SK-N-SH (cell line): ENCODE results near the gene AFAP1L2. TPM values are rescaled to one million over a fixed set of nuclear protein-coding genes. Genes with fewer than 3 reads are reported as not detected.

ENCODE experiments used
- CTCF ChIA-PET: fragments of 300-600, 350-600 bp; formaldehyde crosslinking; extraction: SDS; loops from one replicate; lab custom pipeline; 2021; lab: Yijun Ruan, JAX
- POLR2A ChIA-PET: fragments of 350-600 bp; sonication (Branson Sonifier 250); formaldehyde crosslinking; extraction: SDS; loops from one replicate; lab custom pipeline; 2020; ENCODE audit warnings: antibody characterized with exemption, inconsistent platforms; lab: Yijun Ruan, JAX
- DNase-seq: peaks from one replicate; pipeline ENCODE4 v3.0.0; 2012
- H2AFZ ChIP-seq: fragments of 200-600 bp; sonication (generic); 2 replicates; pipeline ENCODE4 v1.8.1; 2016; ENCODE audit warnings: antibody characterized with exemption, mild to moderate bottlenecking, low read depth
- H3F3A ChIP-seq: fragments of 200-600 bp; sonication (generic); replicated peaks from 2 replicates; pipeline ENCODE3; 2016; ENCODE audit warnings: antibody characterized with exemption, mild to moderate bottlenecking; ENCODE audit not compliant: insufficient read depth
- H3K27ac ChIP-seq, 2 experiments: fragments of 200-500 bp in 1 of 2; fragments of 200-600 bp in 1 of 2; sonication (Bioruptor generic) in 1 of 2; sonication (generic), shearing (Covaris generic) in 1 of 2; 2 replicates each; pipeline versions ENCODE4 v1.5.1 to v1.6.1; 2014 to 2016; ENCODE audit warnings: low read depth in 2 of 2, inconsistent platforms in 1 of 2, low read length in 1 of 2, mild to moderate bottlenecking in 1 of 2, mixed read lengths in 1 of 2
- H3K27me3 ChIP-seq: fragments of 200-600 bp; sonication (generic), shearing (Covaris generic); 2 replicates; pipeline ENCODE4 v1.6.1; 2016; ENCODE audit warnings: mixed run types; ENCODE audit not compliant: insufficient read depth
- H3K36me3 ChIP-seq, 2 experiments: fragments of 200-500 bp in 1 of 2; fragments of 200-600 bp in 1 of 2; sonication (Bioruptor generic) in 1 of 2; sonication (generic) in 1 of 2; replicated peaks in 1 of 2; 2 replicates each; pipeline versions ENCODE3 to v1.5.1; 2014 to 2016; ENCODE audit warnings: low read length in 1 of 2, mild to moderate bottlenecking in 1 of 2; ENCODE audit not compliant: insufficient read depth in 2 of 2, control insufficient read depth in 1 of 2
- H3K4me1 ChIP-seq, 2 experiments: fragments of 200-500 bp in 1 of 2; fragments of 200-600 bp in 1 of 2; sonication (Bioruptor generic) in 1 of 2; sonication (generic), shearing (Covaris generic) in 1 of 2; 2 replicates each; pipeline versions ENCODE4 v1.5.1 to v1.6.1; 2014 to 2016; ENCODE audit warnings: low read depth in 1 of 2, low read length in 1 of 2, mixed run types in 1 of 2; ENCODE audit not compliant: insufficient read depth in 2 of 2, control insufficient read depth in 1 of 2
- H3K4me2 ChIP-seq: fragments of 200-600 bp; sonication (generic), shearing (Covaris generic); 2 replicates; pipeline ENCODE4 v1.6.1; 2017; ENCODE audit warnings: mixed run types
- H3K4me3 ChIP-seq, 2 experiments: fragments of 200-500 bp in 1 of 2; fragments of 200-600 bp in 1 of 2; sonication (Bioruptor generic) in 1 of 2; sonication (generic), shearing (Covaris generic) in 1 of 2; 2 replicates each; pipeline versions ENCODE4 v1.5.1 to v1.8.1; 2014 to 2016; ENCODE audit warnings: low read depth in 2 of 2, inconsistent platforms in 1 of 2, low read length in 1 of 2, mild to moderate bottlenecking in 1 of 2, mixed read lengths in 1 of 2, moderate library complexity in 1 of 2
- H3K79me2 ChIP-seq: fragments of 200-600 bp; sonication (generic); 2 replicates; pipeline ENCODE4 v1.8.1; 2017; ENCODE audit warnings: mild to moderate bottlenecking; ENCODE audit not compliant: insufficient read depth
- H3K9ac ChIP-seq: fragments of 200-600 bp; sonication (generic); 2 replicates; pipeline ENCODE4 v1.6.1; 2017; ENCODE audit warnings: mixed run types
- H3K9me2 ChIP-seq: fragments of 200-600 bp; sonication (generic); 2 replicates; pipeline ENCODE4 v1.6.1; 2017; ENCODE audit warnings: mixed run types
- H3K9me3 ChIP-seq: fragments of 200-600 bp; sonication (generic); 2 replicates; pipeline ENCODE4 v1.6.1; 2017; ENCODE audit warnings: mixed run types, mild to moderate bottlenecking, moderate library complexity
- H4K20me1 ChIP-seq: fragments of 200-600 bp; sonication (generic); 2 replicates; pipeline ENCODE4 v1.6.1; 2017; ENCODE audit warnings: mild to moderate bottlenecking, mixed run types; ENCODE audit not compliant: insufficient read depth
- CHD2 ChIP-seq: fragments of 150-350 bp; IDR thresholded peaks from 2 replicates; pipeline ENCODE4 v1.6.1; 2018; ENCODE audit warnings: low read length; ENCODE audit not compliant: partially characterized antibody
- CTCF ChIP-seq: fragments of 200-600 bp; sonication (generic); IDR thresholded peaks from 2 replicates; pipeline ENCODE4 v1.6.1; 2017; ENCODE audit warnings: antibody characterized with exemption, mild to moderate bottlenecking, moderate library complexity
- EZH2phosphoT487 ChIP-seq: fragments of 200-600 bp; sonication (generic); IDR thresholded peaks from 2 replicates; pipeline ENCODE4 v1.6.1; 2017; ENCODE audit warnings: low read depth, mixed run types, mild to moderate bottlenecking, antibody characterized with exemption, moderate library complexity, borderline replicate concordance
- FOSL2 ChIP-seq: IDR thresholded peaks from 2 replicates; pipeline ENCODE4 v1.4.0; 2012; ENCODE audit warnings: low read depth, mild to moderate bottlenecking, moderate library complexity, borderline replicate concordance
- GABPA ChIP-seq: IDR thresholded peaks from 2 replicates; pipeline ENCODE4 v1.4.0; 2012; ENCODE audit warnings: low read depth, mild to moderate bottlenecking
- JUND ChIP-seq: IDR thresholded peaks from 2 replicates; pipeline ENCODE4 v1.4.0; 2012
- MEF2A ChIP-seq: IDR thresholded peaks from 2 replicates; pipeline ENCODE4 v1.4.0; 2012; ENCODE audit warnings: low read depth, borderline replicate concordance
- MXI1 ChIP-seq: IDR thresholded peaks from 2 replicates; pipeline ENCODE4 v1.6.1; 2012; ENCODE audit warnings: mild to moderate bottlenecking, low read depth, low read length, improper control_type of control experiment
- NFIC ChIP-seq: IDR thresholded peaks from 2 replicates; pipeline ENCODE4 v1.4.0; 2012; ENCODE audit warnings: borderline replicate concordance
- NRF1 ChIP-seq: IDR thresholded peaks from 2 replicates; pipeline ENCODE4 v1.6.1; 2012; ENCODE audit warnings: low read depth, mild to moderate bottlenecking, low read length
- PBX3 ChIP-seq: IDR thresholded peaks from 2 replicates; pipeline ENCODE4; 2012
- POLR2AphosphoS5 ChIP-seq: IDR thresholded peaks from 2 replicates; pipeline ENCODE4 v1.6.1; 2012; ENCODE audit warnings: low read depth, low read length
- RAD21 ChIP-seq: IDR thresholded peaks from 2 replicates; pipeline ENCODE4 v1.6.1; 2012; ENCODE audit warnings: mild to moderate bottlenecking, low read length
- RCOR1 ChIP-seq: fragments of 150-350 bp; IDR thresholded peaks from 2 replicates; pipeline ENCODE4 v1.6.1; 2017; ENCODE audit warnings: antibody characterized with exemption, low read length
- REST ChIP-seq: IDR thresholded peaks from 2 replicates; pipeline ENCODE4 v1.6.1; 2012; ENCODE audit warnings: mild to moderate bottlenecking, low read depth, low read length, moderate library complexity
- RFX5 ChIP-seq: IDR thresholded peaks from 2 replicates; pipeline ENCODE4 v1.6.1; 2012; ENCODE audit warnings: mild to moderate bottlenecking, improper control_type of control experiment, low read length
- RXRA ChIP-seq: IDR thresholded peaks from 2 replicates; pipeline ENCODE4 v1.4.0; 2012; ENCODE audit warnings: low read depth, mild to moderate bottlenecking, borderline replicate concordance
- TCF12 ChIP-seq: IDR thresholded peaks from 2 replicates; pipeline ENCODE4 v1.4.0; 2012
- USF1 ChIP-seq: IDR thresholded peaks from 2 replicates; pipeline ENCODE4 v1.4.0; 2012; ENCODE audit warnings: low read depth, borderline replicate concordance
- ZBTB33 ChIP-seq: IDR thresholded peaks from 2 replicates; pipeline ENCODE4 v1.4.0; 2012; ENCODE audit warnings: low read depth, borderline replicate concordance
- WGBS: methylation state at CpG from one replicate; pipeline ENCODE4 v1.1.6; 2017; ENCODE audit warnings: low lambda C conversion rate; 5-methylcytosine and 5-hydroxymethylcytosine counted together
- polyA plus RNA-seq, 3 experiments: library from polyadenylated mRNA; depleted of rRNA; stranded (reverse); fragments of >200 nt; gene quantifications; 2 replicates each; pipeline ENCODE4 v1.2.3, GENCODE V29; 2012

The AFAP1L2 gene
- polyA plus RNA-seq, 1 of the 3 experiments (the other 2 are of a cell fraction): 0.54 TPM

- TF ChIP-seq EZH2phosphoT487 (no peak), RXRA (no peak), REST (no peak), RCOR1 (no peak)
Measured at GRCh38 chr10:114359953-114360345, 44.4 kb downstream of the AFAP1L2 start (continued).

GRCh38 chr10:114359041-114359952 lies 45.0 kb downstream of the AFAP1L2 start:
- Histone ChIP-seq H4K20me1 (no peaks in the 10 kb centered on the region), H3K9ac (no peak overlapping the region), H3K4me2 (no peak overlapping the region), H3K27ac (no peak overlapping the region), H3K79me2 (no peaks in the 10 kb centered on the region), H3K4me1 (peaks cover 0 to 2% of the 10 kb centered on the region in 2 experiments; a peak in 1 of 4 replicates), H3K36me3 (no peaks in the 10 kb centered on the region), H3K9me3 (no peaks in the 10 kb centered on the region), H3K27me3 (no peaks in the 10 kb centered on the region; the same call in 1 of the 2 replicates), H3F3A (no peaks in the 10 kb centered on the region), H3K9me2 (no peaks in the 10 kb centered on the region), H2AFZ (no peak overlapping the region), H3K4me3 (no peak overlapping the region)
- ChIA-PET CTCF (no interaction called here), POLR2A (no interaction called here)
- WGBS: 67% methylated on average over 3 of the region's 3 CpGs
- TF ChIP-seq RAD21: no peak
- no peak for TF ChIP-seq RFX5
- no peak for TF ChIP-seq ZBTB33
- TF ChIP-seq RXRA: no peak
- no peak for TF ChIP-seq NRF1
- TF ChIP-seq USF1: no peak
- no peak for TF ChIP-seq MEF2A
- no peak for TF ChIP-seq TCF12
- TF ChIP-seq GABPA: no peak
- TF ChIP-seq NFIC: no peak
- no peak for TF ChIP-seq POLR2AphosphoS5
- no peak for TF ChIP-seq CHD2
- no peak for TF ChIP-seq CTCF
- TF ChIP-seq EZH2phosphoT487: no peak
- TF ChIP-seq FOSL2: no peak
- TF ChIP-seq JUND: no peak
- no peak for TF ChIP-seq PBX3
- no peak for TF ChIP-seq MXI1
- DNase-seq: no peak
